Measurements from ENCODE around the gene GPR31.

GPR31 gene

GRCh38 chr6:167113047-167113754 is 44.6 kb downstream of the GPR31 start:
- H3K27me3 ChIP-seq (ENCODE audit: insufficient read depth, low read length, poor library complexity, severe bottlenecking) = no peaks in the 10 kb centered on the region
- no peak overlapping the region for H2AFZ ChIP-seq (ENCODE audit: low read length)
- H3K4me1 ChIP-seq (ENCODE audit: insufficient read depth, low read length, poor library complexity, severe bottlenecking) = no peaks in the 10 kb centered on the region
- H3K9ac ChIP-seq (ENCODE audit: low read depth, low read length, poor library complexity, severe bottlenecking) = no peak overlapping the region
- no peaks in the 10 kb centered on the region for H3F3A ChIP-seq (ENCODE audit: low read depth)
- H4K20me1 ChIP-seq (ENCODE audit: insufficient read depth, low read length, poor library complexity, severe bottlenecking) = no peaks in the 10 kb centered on the region
- H3K79me2 ChIP-seq (ENCODE audit: insufficient read depth, low read length) = no peaks in the 10 kb centered on the region
- H3K9me2 ChIP-seq (replicated peaks; ENCODE audit: low read depth, low read length) = no peaks in the 10 kb centered on the region
- H3K9me3 ChIP-seq (ENCODE audit: insufficient read depth, low read depth, low read length) = no peaks in the 10 kb centered on the region
- no peak overlapping the region for H3K4me3 ChIP-seq (ENCODE audit: low read length, poor library complexity, severe bottlenecking)
- H3K36me3 ChIP-seq (ENCODE audit: insufficient read depth, low read length) = no peaks in the 10 kb centered on the region
- TF ChIP-seq CTCF (conservative IDR thresholded peaks at IDR 0.05; ENCODE audit: low read length) = no peak
- no peak for TF ChIP-seq EZH2phosphoT487 (IDR thresholded peaks at IDR 0.05; ENCODE audit: borderline replicate concordance)
- no peak overlapping the region for H3K4me2 ChIP-seq (ENCODE audit: low read depth, low read length, poor library complexity, severe bottlenecking)

GRCh38 chr6:167112421-167112820 is 45.4 kb downstream of the GPR31 start:
- TF ChIP-seq CTCF (conservative IDR thresholded peaks at IDR 0.05; ENCODE audit: low read length) (no peak), EZH2phosphoT487 (IDR thresholded peaks at IDR 0.05; ENCODE audit: borderline replicate concordance) (no peak)
- H3K9ac ChIP-seq (ENCODE audit: low read depth, low read length, poor library complexity, severe bottlenecking) = no peak overlapping the region
- H3K9me2 ChIP-seq (replicated peaks; ENCODE audit: low read depth, low read length) = no peaks in the 10 kb centered on the region
- no peaks in the 10 kb centered on the region for H3F3A ChIP-seq (ENCODE audit: low read depth)
- no peak overlapping the region for H3K4me3 ChIP-seq (ENCODE audit: low read length, poor library complexity, severe bottlenecking)
- no peaks in the 10 kb centered on the region for H3K4me1 ChIP-seq (ENCODE audit: insufficient read depth, low read length, poor library complexity, severe bottlenecking)
- H3K79me2 ChIP-seq (ENCODE audit: insufficient read depth, low read length) = no peaks in the 10 kb centered on the region
- no peaks in the 10 kb centered on the region for H3K27me3 ChIP-seq (ENCODE audit: insufficient read depth, low read length, poor library complexity, severe bottlenecking)
- H3K9me3 ChIP-seq (ENCODE audit: insufficient read depth, low read depth, low read length) = no peaks in the 10 kb centered on the region
- no peaks in the 10 kb centered on the region for H3K36me3 ChIP-seq (ENCODE audit: insufficient read depth, low read length)
- no peak overlapping the region for H3K4me2 ChIP-seq (ENCODE audit: low read depth, low read length, poor library complexity, severe bottlenecking)
- H2AFZ ChIP-seq (ENCODE audit: low read length) = no peak overlapping the region
- no peaks in the 10 kb centered on the region for H4K20me1 ChIP-seq (ENCODE audit: insufficient read depth, low read length, poor library complexity, severe bottlenecking)

- no peaks in the 10 kb centered on the region for H3K36me3 ChIP-seq (ENCODE audit: insufficient read depth, low read length)
- no peaks in the 10 kb centered on the region for H3K9me2 ChIP-seq (replicated peaks; ENCODE audit: low read depth, low read length)
- TF ChIP-seq EZH2phosphoT487 (IDR thresholded peaks at IDR 0.05; ENCODE audit: borderline replicate concordance) = no peak
- no peak for TF ChIP-seq CTCF (conservative IDR thresholded peaks at IDR 0.05; ENCODE audit: low read length)
- no peak overlapping the region for H3K9ac ChIP-seq (ENCODE audit: low read depth, low read length, poor library complexity, severe bottlenecking)
- no peak overlapping the region for H3K4me3 ChIP-seq (ENCODE audit: low read length, poor library complexity, severe bottlenecking)
- H3K4me1 ChIP-seq (ENCODE audit: insufficient read depth, low read length, poor library complexity, severe bottlenecking) = no peaks in the 10 kb centered on the region
- H3F3A ChIP-seq (ENCODE audit: low read depth) = no peaks in the 10 kb centered on the region
- no peaks in the 10 kb centered on the region for H4K20me1 ChIP-seq (ENCODE audit: insufficient read depth, low read length, poor library complexity, severe bottlenecking)
- H2AFZ ChIP-seq (ENCODE audit: low read length) = no peak overlapping the region
- no peak overlapping the region for H3K4me2 ChIP-seq (ENCODE audit: low read depth, low read length, poor library complexity, severe bottlenecking)
- no peaks in the 10 kb centered on the region for H3K27me3 ChIP-seq (ENCODE audit: insufficient read depth, low read length, poor library complexity, severe bottlenecking)
- H3K79me2 ChIP-seq (ENCODE audit: insufficient read depth, low read length) = no peaks in the 10 kb centered on the region
- H3K9me3 ChIP-seq (ENCODE audit: insufficient read depth, low read depth, low read length) = no peaks in the 10 kb centered on the region
These were observed 46.2 kb downstream of the GPR31 start for GRCh38 chr6:167111597-167111996.

All from Loucy (cell line).